HepG2 (cell line): ENCODE measurements around the gene DLX4. TPM values are rescaled to one million over a fixed set of nuclear protein-coding genes. Genes with fewer than 3 reads are reported as not detected.

Experiments used
- ATAC-seq: fragments of 200-7000 bp; cut with Tn5 transposase; 3 replicates; pipeline ENCODE4 v1.9.1; 2020; ENCODE audit warnings: mild to moderate bottlenecking, moderate library complexity
- BruUV-seq: library from RNA; stranded (reverse); fragments of 400-500 nt; replicated peaks from 2 replicates; lab custom pipeline; 2021; lab: Mats Ljungman, UMichigan
- CTCF ChIA-PET: fragments of 300-600 bp; formaldehyde crosslinking; extraction: SDS; loops from one replicate; lab custom pipeline; 2021; ENCODE audit warnings: low total read pairs, inconsistent platforms, low intra/inter-chr PET ratio; lab: Yijun Ruan, JAX
- POLR2A ChIA-PET: fragments of 350-600 bp; sonication (Branson Sonifier 250); formaldehyde crosslinking; loops from one replicate; lab custom pipeline; 2020; ENCODE audit warnings: antibody characterized with exemption, inconsistent platforms; lab: Yijun Ruan, JAX
- DNase-seq: peaks from one replicate; pipeline ENCODE4 v3.0.0-alpha.2; 2015; ENCODE audit warnings: low spot score
- FAIRE-seq: peaks from 3 replicates; lab custom pipeline; 2011; peaks lifted over from hg19 to GRCh38; lab: Jason Lieb, UNC
- H2AFZ ChIP-seq: one replicate; pipeline ENCODE4 v1.6.1; 2011; ENCODE audit warnings: low read length, inconsistent platforms
- H3K27ac ChIP-seq: fragments of 300-600 bp; 3 replicates; pipeline ENCODE4 v1.8.0; 2011; ENCODE audit warnings: mixed run types, mild to moderate bottlenecking, mixed read lengths, low read length, inconsistent platforms; ENCODE audit not compliant: insufficient read depth; ENCODE audit errors: extremely low read length
- H3K27me3 ChIP-seq, 2 experiments: fragments of 200-600 bp in 1 of 2; 2 replicates in 1 of 2; 3 replicates in 1 of 2; pipeline versions ENCODE4 v1.6.0 to v1.8.0; 2011; ENCODE audit warnings: low read length in 2 of 2, mild to moderate bottlenecking in 2 of 2, moderate library complexity in 2 of 2, inconsistent platforms in 1 of 2; ENCODE audit not compliant: insufficient read depth in 2 of 2, control insufficient read depth in 1 of 2
- H3K36me3 ChIP-seq, 2 experiments: fragments of 200-600 bp in 1 of 2; replicated peaks in 1 of 2; 2 replicates in 1 of 2; 3 replicates in 1 of 2; pipeline versions ENCODE4 v1.5.1 to v1.8.0; 2011; ENCODE audit warnings: low read length in 2 of 2, inconsistent platforms in 1 of 2; ENCODE audit not compliant: insufficient read depth in 2 of 2, control insufficient read depth in 1 of 2
- H3K4me1 ChIP-seq: 2 replicates; pipeline ENCODE4 v1.5.1; 2012; ENCODE audit warnings: low read length, inconsistent platforms; ENCODE audit not compliant: insufficient read depth
- H3K4me2 ChIP-seq: 2 replicates; pipeline ENCODE4 v1.6.0; 2011; ENCODE audit warnings: low read depth, low read length, inconsistent platforms
- H3K4me3 ChIP-seq, 3 experiments: fragments of 200-600 bp in 1 of 3; sonication (generic), shearing (Covaris generic) in 1 of 3; replicated peaks in 1 of 3; 2 replicates each; pipeline ENCODE4 v1.5.1; 2011 to 2016; ENCODE audit warnings: low read length in 3 of 3, inconsistent platforms in 2 of 3, low read depth in 2 of 3, mild to moderate bottlenecking in 2 of 3, control low read depth in 1 of 3, mixed read lengths in 1 of 3; ENCODE audit not compliant: insufficient read depth in 1 of 3
- H3K79me2 ChIP-seq: one replicate; pipeline ENCODE4 v1.6.1; 2011; ENCODE audit warnings: low read length, inconsistent platforms; ENCODE audit not compliant: insufficient read depth
- H3K9ac ChIP-seq: 2 replicates; pipeline ENCODE4 v1.6.0; 2011; ENCODE audit warnings: mild to moderate bottlenecking, low read depth, low read length, inconsistent platforms; ENCODE audit not compliant: insufficient read depth
- H3K9me3 ChIP-seq: 2 replicates; pipeline ENCODE4 v1.5.1; 2012; ENCODE audit warnings: mild to moderate bottlenecking, low read length
- H4K20me1 ChIP-seq: 2 replicates; pipeline ENCODE4 v1.6.0; 2011; ENCODE audit warnings: inconsistent platforms, mild to moderate bottlenecking, low read length, moderate library complexity; ENCODE audit not compliant: insufficient read depth
- ATF7-NPFF ChIP-seq: sonication (generic); formaldehyde crosslinking; IDR thresholded peaks from 2 replicates; pipeline ENCODE4 v1.8.1; 2023; ENCODE audit warnings: mild to moderate bottlenecking, low read depth, missing genetic modification reagents, moderate library complexity
- BORCS8-MEF2B ChIP-seq: sonication (generic); formaldehyde crosslinking; IDR thresholded peaks from 2 replicates; pipeline ENCODE4 v1.8.0; 2022; ENCODE audit warnings: mild to moderate bottlenecking, missing genetic modification reagents
- EEA1 ChIP-seq: sonication (generic); formaldehyde crosslinking; IDR thresholded peaks from 2 replicates; pipeline ENCODE4 v1.5.1; 2020; ENCODE audit warnings: mild to moderate bottlenecking, missing genetic modification reagents, borderline replicate concordance
- FOXA1 ChIP-seq, 2 experiments: fragments of 450-650 bp in 1 of 2; sonication (generic) in 1 of 2; formaldehyde crosslinking in 1 of 2; IDR thresholded peaks; 2 replicates each; pipeline versions ENCODE4 v1.4.0 to v1.6.1; 2016 to 2020; ENCODE audit warnings: missing genetic modification reagents in 1 of 2
- HMGA1 ChIP-seq: sonication (generic); formaldehyde crosslinking; conservative IDR thresholded peaks from 2 replicates; pipeline ENCODE4 v1.4.0; 2020; ENCODE audit warnings: missing genetic modification reagents
- HNRNPK ChIP-seq: fragments of 200-400 bp; formaldehyde crosslinking; IDR thresholded peaks from 2 replicates; pipeline ENCODE4 v1.6.1; 2018; ENCODE audit warnings: low read length, low read depth, moderate library complexity, mild to moderate bottlenecking; ENCODE audit not compliant: poor library complexity, severe bottlenecking
- MATR3 ChIP-seq: sonication (generic); formaldehyde crosslinking; IDR thresholded peaks from 2 replicates; pipeline ENCODE4 v1.4.0; 2020; ENCODE audit warnings: missing genetic modification reagents
- POGZ ChIP-seq: sonication (generic); formaldehyde crosslinking; IDR thresholded peaks from 2 replicates; pipeline ENCODE4 v1.4.0; 2020; ENCODE audit warnings: mild to moderate bottlenecking, missing genetic modification reagents
- SOX6 ChIP-seq, 2 experiments: fragments of 450-650 bp in 1 of 2; sonication (generic) in 1 of 2; formaldehyde crosslinking in 1 of 2; IDR thresholded peaks; 2 replicates each; pipeline versions ENCODE4 v1.4.0 to v1.6.1; 2017 to 2020; ENCODE audit warnings: antibody characterized with exemption in 1 of 2, mild to moderate bottlenecking in 1 of 2, missing genetic modification reagents in 1 of 2
- SP2 ChIP-seq: sonication (generic); formaldehyde crosslinking; IDR thresholded peaks from 2 replicates; pipeline ENCODE4 v1.5.1; 2020; ENCODE audit warnings: mild to moderate bottlenecking, missing genetic modification reagents
- ZBTB42 ChIP-seq: sonication (generic); formaldehyde crosslinking; IDR thresholded peaks from 2 replicates; pipeline ENCODE4 v1.5.0; 2020; ENCODE audit warnings: mild to moderate bottlenecking, missing genetic modification reagents
- ZKSCAN1 ChIP-seq: fragments of 150-350 bp; IDR thresholded peaks from 2 replicates; pipeline ENCODE4 v1.6.1; 2014; ENCODE audit warnings: low read length
- ZNF256 ChIP-seq: sonication (generic); formaldehyde crosslinking; conservative IDR thresholded peaks from 2 replicates; pipeline ENCODE4 v1.4.0; 2020; ENCODE audit warnings: missing genetic modification reagents
- ZNF331 ChIP-seq: sonication (generic); formaldehyde crosslinking; IDR thresholded peaks from 2 replicates; pipeline ENCODE4 v1.4.0; 2020; ENCODE audit warnings: missing genetic modification reagents
- ZNF709 ChIP-seq: sonication (generic); formaldehyde crosslinking; IDR thresholded peaks from 2 replicates; pipeline ENCODE4 v1.5.0; 2020; ENCODE audit warnings: mild to moderate bottlenecking, missing genetic modification reagents
- ZNF713 ChIP-seq: sonication (generic); formaldehyde crosslinking; IDR thresholded peaks from 2 replicates; pipeline ENCODE4 v1.4.0; 2020; ENCODE audit warnings: mild to moderate bottlenecking, missing genetic modification reagents
- ZNF790 ChIP-seq: sonication (generic); formaldehyde crosslinking; IDR thresholded peaks from 2 replicates; pipeline ENCODE4 v1.8.0; 2022; ENCODE audit warnings: missing genetic modification reagents, mild to moderate bottlenecking, borderline replicate concordance
- ZNF816 ChIP-seq: sonication (generic); formaldehyde crosslinking; IDR thresholded peaks from 2 replicates; pipeline ENCODE4 v1.8.0; 2022; ENCODE audit warnings: missing genetic modification reagents, mild to moderate bottlenecking, borderline replicate concordance
- WGBS: methylation state at CpG from one replicate; pipeline ENCODE4 v1.1.6; 2017; ENCODE audit warnings: low lambda C conversion rate; 5-methylcytosine and 5-hydroxymethylcytosine counted together
- in situ Hi-C: cut with HindIII; loops from 2 replicates; pipeline ENCODE4 v1.10.0; 2017; ENCODE audit warnings: low pct_unique_long_range_greater_than_20kb; ENCODE audit not compliant: extremely low pct_ligation_motif_present
- intact Hi-C: fragments of 100-400 bp; cut with micrococcal nuclease; formaldehyde crosslinking; loops from one replicate; pipeline ENCODE4 v1.10.0; 2022; ENCODE audit not compliant: unreplicated experiment
- polyA plus RNA-seq, 8 experiments: library from polyadenylated mRNA; depleted of rRNA in 3 of 8; stranded (reverse) in 7 of 8; unstranded in 1 of 8; fragments of >200 nt; fragmentation: Illumina TruSeq in 4 of 8; extraction: Trizol in 4 of 8; gene quantifications; 2 replicates each; pipeline versions ENCODE4 v1.2.1 to v1.2.3, GENCODE V29; 2011 to 2016; ENCODE audit warnings: low read depth in 4 of 8, missing spikeins in 1 of 8, mixed read lengths in 1 of 8; ENCODE audit not compliant: insufficient read depth in 1 of 8
- total RNA-seq, 5 experiments: library from RNA; depleted of rRNA; stranded (reverse); fragments of >200 nt; fragmentation: Illumina TruSeq; extraction: Trizol; gene quantifications; 2 replicates each; pipeline ENCODE4 v1.2.3, GENCODE V29; 2016; ENCODE audit warnings: low read depth in 1 of 5
- TF ChIP-seq, protein P1 (sequence below): IDR thresholded peaks from 2 replicates; pipeline ENCODE4 v1.6.1; 2016; ENCODE audit warnings: low read depth, borderline replicate concordance
- TF ChIP-seq, protein P2 (sequence below): sonication (generic); formaldehyde crosslinking; IDR thresholded peaks from 2 replicates; pipeline ENCODE4 v1.8.1; 2023; ENCODE audit warnings: mild to moderate bottlenecking, inconsistent platforms, moderate library complexity, missing genetic modification reagents, borderline replicate concordance

The DLX4 gene
- total and polyA plus RNA-seq, 2 of the 13 experiments (the other 11 are each of a cell fraction or from before 2014, with no cell fraction given), result 0.55 to 2.3 TPM

DNA sequence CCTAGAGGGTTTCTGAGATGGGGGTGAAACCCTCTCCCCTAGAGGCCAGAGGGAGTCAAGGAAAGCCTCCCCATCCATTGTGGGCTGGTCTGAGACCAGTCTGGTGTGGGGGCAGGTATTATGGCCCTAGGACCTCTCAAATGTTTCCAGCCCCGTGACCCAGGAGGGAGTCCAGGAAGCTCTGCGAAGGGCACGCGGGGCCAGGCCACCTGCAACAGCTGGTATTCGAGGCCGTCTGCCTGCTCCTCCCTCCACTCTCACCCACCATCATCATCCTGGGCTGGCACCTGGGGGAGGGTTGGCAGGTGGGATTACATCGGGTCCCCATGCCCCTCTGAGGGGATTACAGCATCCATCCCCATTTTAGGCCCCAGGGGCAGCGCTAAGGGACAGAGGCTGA, 38.1 kb upstream of the DLX4 start:
- ATAC-seq, result no peak
- TF ChIP-seq ATF7-NPFF (CRISPR knock-in tag) (no peak), EEA1 (CRISPR knock-in tag) (no peak), BORCS8-MEF2B (no peak), ZNF790 (no peak), ZNF816 (CRISPR knock-in tag) (no peak), FOXA1 (IDR thresholded peaks at IDR 0.05) (no peak), FOXA1 (CRISPR knock-in tag; IDR thresholded peaks at IDR 0.05) (no peak), MATR3 (no peak), ZNF256 (no peak), SP2 (CRISPR knock-in tag) (no peak), ZBTB42 (no peak), HNRNPK (no peak), ZNF713 (CRISPR knock-in tag) (no peak), SOX6 (IDR thresholded peaks at IDR 0.05) (no peak), SOX6 (CRISPR knock-in tag; IDR thresholded peaks at IDR 0.05) (no peak), HMGA1 (CRISPR knock-in tag) (no peak), POGZ (CRISPR knock-in tag) (no peak), ZNF709 (no peak), ZKSCAN1 (no peak), ZNF331 (no peak)
- TF ChIP-seq, protein P1, sequence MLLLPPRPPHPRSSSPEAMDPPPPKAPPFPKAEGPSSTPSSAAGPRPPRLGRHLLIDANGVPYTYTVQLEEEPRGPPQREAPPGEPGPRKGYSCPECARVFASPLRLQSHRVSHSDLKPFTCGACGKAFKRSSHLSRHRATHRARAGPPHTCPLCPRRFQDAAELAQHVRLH (CRISPR knock-in tag), result no peak
- TF ChIP-seq, protein P2, sequence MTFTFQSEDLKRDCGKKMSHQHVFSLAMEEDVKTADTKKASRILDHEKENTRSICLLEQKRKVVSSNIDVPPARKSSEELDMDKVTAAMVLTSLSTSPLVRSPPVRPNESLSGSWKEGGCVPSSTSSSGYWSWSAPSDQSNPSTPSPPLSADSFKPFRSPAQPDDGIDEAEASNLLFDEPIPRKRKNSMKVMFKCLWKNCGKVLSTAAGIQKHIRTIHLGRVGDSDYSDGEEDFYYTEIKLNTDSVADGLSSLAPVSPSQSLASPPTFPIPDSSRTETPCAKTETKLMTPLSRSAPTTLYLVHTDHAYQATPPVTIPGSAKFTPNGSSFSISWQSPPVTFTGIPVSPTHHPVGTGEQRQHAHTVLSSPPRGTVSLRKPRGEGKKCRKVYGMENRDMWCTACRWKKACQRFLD, result no peak
- no peak for FAIRE-seq
- no TSS peak for BruUV-seq
- 38% methylated on average over 8 of the region's 8 CpGs for WGBS
- no peaks in the 10 kb centered on the region for H3K79me2 ChIP-seq
- H3K9me3 ChIP-seq, result no peaks in the 10 kb centered on the region
- no peak overlapping the region for H3K9ac ChIP-seq
- no peak overlapping the region for H3K27ac ChIP-seq
- CTCF ChIA-PET, result no interaction called here
- peaks cover 24% of the 10 kb centered on the region for H3K4me1 ChIP-seq
- POLR2A ChIA-PET, result no interaction called here
- in situ Hi-C loops (no loop called here), intact Hi-C loops (no loop called here)
- H4K20me1 ChIP-seq, result no peaks in the 10 kb centered on the region
- H3K27me3 ChIP-seq, result peaks cover 1 to 55% of the 10 kb centered on the region in 2 experiments; a peak in 4 of 5 replicates
- no peak overlapping the region for H2AFZ ChIP-seq
- DNase-seq, result no peak
- no peak overlapping the region for H3K4me2 ChIP-seq
- no peaks in the 10 kb centered on the region for H3K36me3 ChIP-seq
- no peak overlapping the region for H3K4me3 ChIP-seq
